Lung (tissue), 12 donors: ENCODE measurements around the gene AGBL4. TPM values are rescaled to one million over a fixed set of nuclear protein-coding genes. Genes with fewer than 3 reads are reported as not detected.

ENCODE experiments used
- ATAC-seq: fragments of 200-7000 bp; cut with Tn5 transposase; one replicate; pipeline ENCODE4 v1.9.1; 2020; ENCODE audit warnings: moderate number of reproducible peaks; ENCODE audit not compliant: insufficient read depth, low FRiP score
- DNase-seq, 3 donors: peaks; one replicate each; pipeline ENCODE4 v3.0.0-alpha.2; 2013 to 2017
- H3K27ac ChIP-seq, 2 donors: one replicate each; pipeline ENCODE4 v1.5.1; 2013; ENCODE audit warnings: mild to moderate bottlenecking in 2 of 2, moderate library complexity in 2 of 2, control low read depth in 1 of 2, inconsistent platforms in 1 of 2, low read depth in 1 of 2, low read length in 1 of 2
- H3K27me3 ChIP-seq, 3 donors: one replicate each; pipeline ENCODE4 v1.5.1; 2013; ENCODE audit warnings: low read length in 2 of 3; ENCODE audit not compliant: control insufficient read depth in 3 of 3, insufficient read depth in 3 of 3
- H3K36me3 ChIP-seq, 4 donors: one replicate each; pipeline ENCODE4 v1.5.1; 2013; ENCODE audit warnings: low read length in 4 of 4, mild to moderate bottlenecking in 1 of 4, moderate library complexity in 1 of 4; ENCODE audit not compliant: control insufficient read depth in 4 of 4, insufficient read depth in 4 of 4
- H3K4me1 ChIP-seq, 5 donors: one replicate each; pipeline ENCODE4 v1.5.1; 2013; ENCODE audit warnings: low read length in 5 of 5, mild to moderate bottlenecking in 2 of 5, moderate library complexity in 1 of 5; ENCODE audit not compliant: control insufficient read depth in 5 of 5, insufficient read depth in 5 of 5
- H3K4me3 ChIP-seq: one replicate; pipeline ENCODE4 v1.5.1; 2013; ENCODE audit warnings: mild to moderate bottlenecking, control low read depth, moderate library complexity
- H3K9ac ChIP-seq, 2 donors: one replicate each; pipeline ENCODE4 v1.5.1; 2013; ENCODE audit warnings: low read length in 2 of 2, control low read depth in 1 of 2; ENCODE audit not compliant: insufficient read depth in 1 of 2
- H3K9me3 ChIP-seq, 4 donors: one replicate each; pipeline ENCODE4 v1.5.1; 2013; ENCODE audit warnings: low read length in 3 of 4, mild to moderate bottlenecking in 1 of 4, moderate library complexity in 1 of 4; ENCODE audit not compliant: control insufficient read depth in 4 of 4, insufficient read depth in 3 of 4
- CTCF ChIP-seq: IDR thresholded peaks from 2 replicates; pipeline ENCODE4 v1.5.1; 2012; ENCODE audit warnings: mild to moderate bottlenecking; ENCODE audit errors: control extremely low read depth, extremely low read depth
- WGBS, 2 donors: extraction: QIAGEN DNeasy Blood & Tissue Kit; methylation state at CpG; one replicate each; pipeline ENCODE4 v1.1.7; 2013; 5-methylcytosine and 5-hydroxymethylcytosine counted together
- polyA plus RNA-seq, 2 donors: library from polyadenylated mRNA; stranded (reverse); fragments of 200-250 nt; gene quantifications; one replicate each; pipeline ENCODE4 v1.2.1, GENCODE V29; 2013
- total RNA-seq, 2 donors: library from RNA; depleted of rRNA in 1 of 2; stranded (reverse); fragments of >200 nt in 1 of 2; gene quantifications; one replicate each; pipeline ENCODE4 v1.2.1, GENCODE V29; 2014 to 2021
- donor health status: control.
- donor health status: control.
- donor health status: Bipolar disorder and iron deficiency.
- donor health status: healthy.
- donor health status: DM: yes; HTN: yes; CAD: no.

The AGBL4 gene
- total and polyA plus RNA-seq, 4 donors = 0.24 to 7.5 (median 2.6) TPM

DNA sequence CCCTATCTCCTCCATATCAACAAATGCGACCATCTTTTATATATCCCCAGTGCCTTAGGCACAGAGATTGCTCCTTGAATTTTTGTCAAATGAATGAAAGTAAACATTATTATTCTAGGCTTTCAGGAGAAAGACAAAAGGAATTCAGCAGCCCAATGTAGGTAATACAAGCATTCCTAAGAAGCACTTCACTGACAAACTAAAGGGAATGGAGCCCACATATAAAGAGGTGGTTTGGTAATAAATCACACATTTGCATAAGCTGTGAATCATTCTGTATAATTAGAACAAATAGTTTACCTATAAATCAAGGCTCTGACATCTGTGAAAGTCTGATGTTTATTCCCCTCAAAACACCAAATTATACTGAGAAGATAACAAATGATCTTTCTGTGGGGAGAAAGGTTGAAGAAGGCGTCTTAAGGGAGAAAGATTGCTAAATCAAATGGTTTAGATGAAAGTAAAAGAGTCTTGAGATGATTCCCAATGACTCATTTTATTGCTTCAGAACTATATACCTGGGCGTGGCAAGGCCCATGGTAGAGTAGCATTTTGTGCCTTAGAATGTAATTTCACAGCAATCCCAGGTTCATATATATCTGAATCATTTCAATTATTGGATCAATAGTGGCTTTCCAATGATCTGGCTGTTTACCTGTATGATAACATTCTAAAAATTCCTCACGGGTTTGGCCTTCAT is 558.1 kb downstream of the AGBL4 start:
- no peak for ATAC-seq

DNA sequence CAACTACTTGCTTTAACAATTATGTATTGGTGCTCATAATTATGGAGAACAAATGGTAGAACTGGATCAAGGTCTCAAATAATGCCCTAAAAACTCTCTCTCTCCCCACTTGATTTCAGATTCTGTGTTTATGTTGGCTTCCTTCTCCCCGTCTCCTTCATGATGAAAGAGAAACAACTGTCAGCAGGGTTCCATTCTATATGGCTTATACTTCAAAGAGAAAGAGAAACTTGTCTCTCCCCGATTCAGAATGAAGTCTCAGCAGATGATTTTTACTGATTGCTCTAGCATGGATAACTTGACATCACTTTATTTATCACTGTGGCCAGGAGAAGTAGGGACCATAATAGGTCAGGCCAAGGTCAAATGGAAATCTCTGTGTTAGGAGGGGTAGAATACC is 575.6 kb downstream of the AGBL4 start:
- no peak for TF ChIP-seq CTCF
- H3K27ac ChIP-seq = no peak overlapping the region
- H3K4me3 ChIP-seq = no peak overlapping the region
- no peaks in the 10 kb centered on the region for H3K27me3 ChIP-seq
- DNase-seq = no peak
- WGBS, 2 donors = 58 to 69% methylated on average over 2 of the region's 2 CpGs
- H3K4me1 ChIP-seq = no peaks in the 10 kb centered on the region
- no peak overlapping the region for H3K9ac ChIP-seq
- no peaks in the 10 kb centered on the region for H3K36me3 ChIP-seq
- H3K9me3 ChIP-seq = peaks cover 0 to 4% (median 0%) of the 10 kb centered on the region in 4 donors
- ATAC-seq = no peak

More for the DNA sequence above, 558.1 kb downstream of the AGBL4 start:
- H3K27ac ChIP-seq = no peak overlapping the region
- no peaks in the 10 kb centered on the region for H3K36me3 ChIP-seq
- H3K27me3 ChIP-seq = no peaks in the 10 kb centered on the region
- no peaks in the 10 kb centered on the region for H3K4me1 ChIP-seq
- no peak for DNase-seq
- H3K9me3 ChIP-seq = no peaks in the 10 kb centered on the region
- no peak overlapping the region for H3K4me3 ChIP-seq
- no peak overlapping the region for H3K9ac ChIP-seq
- TF ChIP-seq CTCF = no peak
- 68 to 71% methylated on average over 4 of the region's 4 CpGs for WGBS, 2 donors

GRCh38 chr1:49436865-49437264 is 586.9 kb downstream of the AGBL4 start:
- H3K9me3 ChIP-seq = peaks cover 0 to 8% (median 2%) of the 10 kb centered on the region in 4 donors
- no peaks in the 10 kb centered on the region for H3K4me1 ChIP-seq
- 40 to 42% methylated on average over 2 of the region's 2 CpGs for WGBS, 2 donors
- DNase-seq (no peak), ATAC-seq (no peak)
- no peak overlapping the region for H3K9ac ChIP-seq
- H3K27me3 ChIP-seq = no peaks in the 10 kb centered on the region
- no peak for TF ChIP-seq CTCF
- no peaks in the 10 kb centered on the region for H3K36me3 ChIP-seq
- H3K4me3 ChIP-seq = no peak overlapping the region
- H3K27ac ChIP-seq = no peak overlapping the region

DNA sequence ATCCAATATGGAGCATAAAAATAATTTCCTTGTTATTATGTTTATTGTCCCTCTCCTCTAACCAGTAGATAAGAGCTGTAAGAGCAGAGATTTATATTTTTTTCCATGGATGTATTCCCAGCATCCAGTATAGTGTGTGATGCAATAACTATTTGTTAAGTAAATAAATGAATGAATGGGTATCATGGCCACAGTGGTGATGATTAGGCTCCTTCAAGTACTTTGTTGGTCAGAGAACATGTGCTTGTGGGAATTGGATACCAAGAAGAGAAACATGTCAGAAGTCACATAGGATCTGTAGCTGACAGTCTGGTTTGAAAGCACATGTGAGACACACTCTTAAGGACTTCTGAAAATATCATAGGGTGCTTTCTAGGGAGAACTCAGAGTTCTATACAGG is 588.5 kb downstream of the AGBL4 start:
- no peak overlapping the region for H3K4me3 ChIP-seq
- no peaks in the 10 kb centered on the region for H3K27me3 ChIP-seq
- H3K27ac ChIP-seq = no peak overlapping the region
- no peaks in the 10 kb centered on the region for H3K4me1 ChIP-seq
- peaks cover 0 to 1% (median 0%) of the 10 kb centered on the region in 4 donors for H3K9me3 ChIP-seq
- ATAC-seq = no peak
- no peaks in the 10 kb centered on the region for H3K36me3 ChIP-seq
- no peak overlapping the region for H3K9ac ChIP-seq
- no peak for TF ChIP-seq CTCF
- DNase-seq = peak in 1 of 3 donors; percentile 1
